SK-N-SH (cell line): ENCODE measurements around the gene CDK14. TPM values are rescaled to one million over a fixed set of nuclear protein-coding genes. Genes with fewer than 3 reads are reported as not detected.

Experiments used
- CTCF ChIA-PET: fragments of 300-600, 350-600 bp; formaldehyde crosslinking; extraction: SDS; loops from one replicate; lab custom pipeline; 2021; lab: Yijun Ruan, JAX
- POLR2A ChIA-PET: fragments of 350-600 bp; sonication (Branson Sonifier 250); formaldehyde crosslinking; extraction: SDS; loops from one replicate; lab custom pipeline; 2020; ENCODE audit warnings: antibody characterized with exemption, inconsistent platforms; lab: Yijun Ruan, JAX
- DNase-seq: peaks from one replicate; pipeline ENCODE4 v3.0.0; 2012
- H2AFZ ChIP-seq: fragments of 200-600 bp; sonication (generic); 2 replicates; pipeline ENCODE4 v1.8.1; 2016; ENCODE audit warnings: antibody characterized with exemption, mild to moderate bottlenecking, low read depth
- H3F3A ChIP-seq: fragments of 200-600 bp; sonication (generic); replicated peaks from 2 replicates; pipeline ENCODE3; 2016; ENCODE audit warnings: antibody characterized with exemption, mild to moderate bottlenecking; ENCODE audit not compliant: insufficient read depth
- H3K27ac ChIP-seq, 2 experiments: fragments of 200-500 bp in 1 of 2; fragments of 200-600 bp in 1 of 2; sonication (Bioruptor generic) in 1 of 2; sonication (generic), shearing (Covaris generic) in 1 of 2; 2 replicates each; pipeline versions ENCODE4 v1.5.1 to v1.6.1; 2014 to 2016; ENCODE audit warnings: low read depth in 2 of 2, inconsistent platforms in 1 of 2, low read length in 1 of 2, mild to moderate bottlenecking in 1 of 2, mixed read lengths in 1 of 2
- H3K27me3 ChIP-seq: fragments of 200-600 bp; sonication (generic), shearing (Covaris generic); 2 replicates; pipeline ENCODE4 v1.6.1; 2016; ENCODE audit warnings: mixed run types; ENCODE audit not compliant: insufficient read depth
- H3K36me3 ChIP-seq, 2 experiments: fragments of 200-500 bp in 1 of 2; fragments of 200-600 bp in 1 of 2; sonication (Bioruptor generic) in 1 of 2; sonication (generic) in 1 of 2; replicated peaks in 1 of 2; 2 replicates each; pipeline versions ENCODE3 to v1.5.1; 2014 to 2016; ENCODE audit warnings: low read length in 1 of 2, mild to moderate bottlenecking in 1 of 2; ENCODE audit not compliant: insufficient read depth in 2 of 2, control insufficient read depth in 1 of 2
- H3K4me1 ChIP-seq, 2 experiments: fragments of 200-500 bp in 1 of 2; fragments of 200-600 bp in 1 of 2; sonication (Bioruptor generic) in 1 of 2; sonication (generic), shearing (Covaris generic) in 1 of 2; 2 replicates each; pipeline versions ENCODE4 v1.5.1 to v1.6.1; 2014 to 2016; ENCODE audit warnings: low read depth in 1 of 2, low read length in 1 of 2, mixed run types in 1 of 2; ENCODE audit not compliant: insufficient read depth in 2 of 2, control insufficient read depth in 1 of 2
- H3K4me2 ChIP-seq: fragments of 200-600 bp; sonication (generic), shearing (Covaris generic); 2 replicates; pipeline ENCODE4 v1.6.1; 2017; ENCODE audit warnings: mixed run types
- H3K4me3 ChIP-seq, 2 experiments: fragments of 200-500 bp in 1 of 2; fragments of 200-600 bp in 1 of 2; sonication (Bioruptor generic) in 1 of 2; sonication (generic), shearing (Covaris generic) in 1 of 2; 2 replicates each; pipeline versions ENCODE4 v1.5.1 to v1.8.1; 2014 to 2016; ENCODE audit warnings: low read depth in 2 of 2, inconsistent platforms in 1 of 2, low read length in 1 of 2, mild to moderate bottlenecking in 1 of 2, mixed read lengths in 1 of 2, moderate library complexity in 1 of 2
- H3K79me2 ChIP-seq: fragments of 200-600 bp; sonication (generic); 2 replicates; pipeline ENCODE4 v1.8.1; 2017; ENCODE audit warnings: mild to moderate bottlenecking; ENCODE audit not compliant: insufficient read depth
- H3K9ac ChIP-seq: fragments of 200-600 bp; sonication (generic); 2 replicates; pipeline ENCODE4 v1.6.1; 2017; ENCODE audit warnings: mixed run types
- H3K9me2 ChIP-seq: fragments of 200-600 bp; sonication (generic); 2 replicates; pipeline ENCODE4 v1.6.1; 2017; ENCODE audit warnings: mixed run types
- H3K9me3 ChIP-seq: fragments of 200-600 bp; sonication (generic); 2 replicates; pipeline ENCODE4 v1.6.1; 2017; ENCODE audit warnings: mixed run types, mild to moderate bottlenecking, moderate library complexity
- H4K20me1 ChIP-seq: fragments of 200-600 bp; sonication (generic); 2 replicates; pipeline ENCODE4 v1.6.1; 2017; ENCODE audit warnings: mild to moderate bottlenecking, mixed run types; ENCODE audit not compliant: insufficient read depth
- ELF1 ChIP-seq: IDR thresholded peaks from 2 replicates; pipeline ENCODE4 v1.4.0; 2012
- EZH2phosphoT487 ChIP-seq: fragments of 200-600 bp; sonication (generic); IDR thresholded peaks from 2 replicates; pipeline ENCODE4 v1.6.1; 2017; ENCODE audit warnings: low read depth, mixed run types, mild to moderate bottlenecking, antibody characterized with exemption, moderate library complexity, borderline replicate concordance
- FOSL2 ChIP-seq: IDR thresholded peaks from 2 replicates; pipeline ENCODE4 v1.4.0; 2012; ENCODE audit warnings: low read depth, mild to moderate bottlenecking, moderate library complexity, borderline replicate concordance
- FOXM1 ChIP-seq: IDR thresholded peaks from 2 replicates; pipeline ENCODE4 v1.4.0; 2012; ENCODE audit warnings: low read depth, mild to moderate bottlenecking
- IRF3 ChIP-seq: fragments of 150-350 bp; IDR thresholded peaks from 2 replicates; pipeline ENCODE4 v1.6.1; 2016; ENCODE audit warnings: mild to moderate bottlenecking, low read depth, low read length
- MEF2A ChIP-seq: IDR thresholded peaks from 2 replicates; pipeline ENCODE4 v1.4.0; 2012; ENCODE audit warnings: low read depth, borderline replicate concordance
- NFIC ChIP-seq: IDR thresholded peaks from 2 replicates; pipeline ENCODE4 v1.4.0; 2012; ENCODE audit warnings: borderline replicate concordance
- NRF1 ChIP-seq: IDR thresholded peaks from 2 replicates; pipeline ENCODE4 v1.6.1; 2012; ENCODE audit warnings: low read depth, mild to moderate bottlenecking, low read length
- RCOR1 ChIP-seq: fragments of 150-350 bp; IDR thresholded peaks from 2 replicates; pipeline ENCODE4 v1.6.1; 2017; ENCODE audit warnings: antibody characterized with exemption, low read length
- REST ChIP-seq: IDR thresholded peaks from 2 replicates; pipeline ENCODE4 v1.6.1; 2012; ENCODE audit warnings: mild to moderate bottlenecking, low read depth, low read length, moderate library complexity
- RFX5 ChIP-seq: IDR thresholded peaks from 2 replicates; pipeline ENCODE4 v1.6.1; 2012; ENCODE audit warnings: mild to moderate bottlenecking, improper control_type of control experiment, low read length
- USF1 ChIP-seq: IDR thresholded peaks from 2 replicates; pipeline ENCODE4 v1.4.0; 2012; ENCODE audit warnings: low read depth, borderline replicate concordance
- YY1 ChIP-seq: IDR thresholded peaks from 2 replicates; pipeline ENCODE4 v1.4.0; 2012; ENCODE audit warnings: low read depth, mild to moderate bottlenecking
- WGBS: methylation state at CpG from one replicate; pipeline ENCODE4 v1.1.6; 2017; ENCODE audit warnings: low lambda C conversion rate; 5-methylcytosine and 5-hydroxymethylcytosine counted together
- polyA plus RNA-seq, 3 experiments: library from polyadenylated mRNA; depleted of rRNA; stranded (reverse); fragments of >200 nt; gene quantifications; 2 replicates each; pipeline ENCODE4 v1.2.3, GENCODE V29; 2012

CDK14 gene
- polyA plus RNA-seq, 1 of the 3 experiments (the other 2 are of a cell fraction): 13.9 TPM

DNA sequence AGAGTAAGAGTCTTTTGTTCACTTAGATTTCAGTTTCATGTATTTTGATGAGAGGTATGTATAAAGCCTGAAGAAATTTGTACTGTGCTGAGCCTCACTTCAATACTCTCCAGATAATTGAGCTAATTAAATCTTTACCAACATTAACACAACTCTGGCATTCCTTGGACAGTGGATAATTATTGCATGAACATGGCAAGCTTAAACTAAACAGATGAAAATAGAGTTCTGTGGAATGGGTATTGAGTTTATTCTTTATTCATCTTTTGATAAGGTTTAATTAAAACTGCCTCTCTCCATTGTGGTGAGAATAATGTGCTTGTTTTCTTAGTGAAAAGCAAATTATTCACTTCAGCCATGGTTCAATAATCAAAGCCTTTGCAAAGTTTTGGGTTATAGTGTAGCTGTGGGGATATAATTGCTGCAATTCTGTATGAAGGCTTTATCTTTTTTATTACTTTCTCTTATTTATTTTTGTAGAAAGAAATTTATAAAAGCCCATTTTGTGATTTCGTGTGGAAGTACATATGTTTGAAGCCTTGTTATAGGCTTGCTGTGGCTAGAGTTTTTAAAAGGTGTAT is 541.8 kb downstream of the CDK14 start:
- no peaks in the 10 kb centered on the region for H3K79me2 ChIP-seq
- H3K9me3 ChIP-seq: no peaks in the 10 kb centered on the region; the same call in 1 of the 2 replicates
- H3K4me2 ChIP-seq: no peak overlapping the region
- no peak for DNase-seq
- peaks cover 0 to 19% of the 10 kb centered on the region in 2 experiments for H3K36me3 ChIP-seq
- H3K4me1 ChIP-seq: peaks cover 0 to 10% of the 10 kb centered on the region in 2 experiments; a peak in 2 of 4 replicates
- no peak overlapping the region for H2AFZ ChIP-seq
- TF ChIP-seq RFX5 (no peak), ELF1 (no peak), NFIC (no peak), REST (no peak), EZH2phosphoT487 (no peak), FOSL2 (no peak), NRF1 (no peak), USF1 (no peak), MEF2A (no peak), FOXM1 (no peak), RCOR1 (no peak), YY1 (no peak), IRF3 (no peak)
- H3K27ac ChIP-seq: peak overlapping the region in 1 of 2 experiments; percentile 48; a peak in 2 of 4 replicates
- H4K20me1 ChIP-seq: no peaks in the 10 kb centered on the region
- H3K9ac ChIP-seq: no peak overlapping the region
- H3K27me3 ChIP-seq: no peaks in the 10 kb centered on the region
- no peaks in the 10 kb centered on the region for H3F3A ChIP-seq
- ChIA-PET CTCF (interaction anchor here (0.7 to 1.8 kb wide), 4 partner anchors 10 to 967 kb away, joined by 3 to 5 read pairs (median 4); no protein-coding TSS in a partner anchor), POLR2A (no interaction called here)
- H3K4me3 ChIP-seq: no peak overlapping the region
- no peaks in the 10 kb centered on the region for H3K9me2 ChIP-seq
- 87% methylated on average over 1 of the region's 1 CpG for WGBS
